ENCODE data around the gene SPINT1.

- TF ChIP-seq CTCF (IDR thresholded peaks at IDR 0.05) (no peak), POLR2A (IDR thresholded peaks at IDR 0.05) (no peak), EP300 (IDR thresholded peaks at IDR 0.05) (no peak), POLR2AphosphoS5 (IDR thresholded peaks at IDR 0.05) (no peak)
These were observed 44.3 kb upstream of the SPINT1 start for GRCh38 chr15:40799523-40799922.
